Adrenal gland (tissue), 5 donors: ENCODE data around the gene ABCA8.

Source experiments
- CTCF ChIP-seq, 6 experiments: fragments of 450-650 bp in 4 of 6; fragments of 200-600 bp in 2 of 6; sonication (generic) in 1 of 6; IDR thresholded peaks; 1 replicate in 5 of 6; 2 replicates in 1 of 6; pipeline versions ENCODE4 v1.5.1 to v1.8.0; 2016 to 2021; ENCODE audit warnings: antibody characterized with exemption in 6 of 6, mild to moderate bottlenecking in 2 of 6, moderate library complexity in 1 of 6
- POLR2A ChIP-seq, 2 donors: fragments of 450-650 bp; IDR thresholded peaks; one replicate each; pipeline ENCODE4 v1.6.1; 2017; ENCODE audit warnings: antibody characterized with exemption in 2 of 2, mild to moderate bottlenecking in 2 of 2, moderate library complexity in 1 of 2
- donor health status: DM: no; HTN: no; CAD: no.

- TF ChIP-seq CTCF (IDR thresholded peaks at IDR 0.05) = no peak
- TF ChIP-seq POLR2A (IDR thresholded peaks at IDR 0.05) = no peak
These were observed 12.8 kb downstream of the ABCA8 start for GRCh38 chr17:68942389-68942788.
